ENCODE results near the gene CLEC10A.

GRCh38 chr17:7114241-7114874 lies 34.3 kb upstream of the CLEC10A start, which contains the start of gene ASGR2:
- TF ChIP-seq CTCF (conservative IDR thresholded peaks at IDR 0.05 in 1 of 2, IDR thresholded peaks at IDR 0.05 in 1 of 2; ENCODE audit: low read depth in 1 of 2, low read length in 2 of 2) (no peak), EZH2 (IDR thresholded peaks at IDR 0.05; ENCODE audit: low read length, missing control alignments) (no peak)

Measured in fibroblast of lung (primary cell).